HG03457 (cell line): ENCODE measurements around the gene LURAP1L.

Experiments
- ATAC-seq: cut with Tn5 transposase; IDR thresholded peaks from one replicate; pipeline ENCODE4 v1.9.1; 2021; ENCODE audit warnings: moderate number of reproducible peaks; ENCODE audit not compliant: unreplicated experiment

LURAP1L gene

GRCh38 chr9:12776513-12777055 lies 1.8 kb downstream of the LURAP1L start:
- ATAC-seq: no peak

GRCh38 chr9:12777121-12778022 lies 2.6 kb downstream of the LURAP1L start:
- no peak for ATAC-seq

- ATAC-seq: no peak
Measured at GRCh38 chr9:12778389-12778788, 3.6 kb downstream of the LURAP1L start.

- ATAC-seq: no peak
Measured at GRCh38 chr9:12781226-12781733, 6.5 kb downstream of the LURAP1L start.

GRCh38 chr9:12783767-12784460 lies 9.1 kb downstream of the LURAP1L start:
- no peak for ATAC-seq

GRCh38 chr9:12784461-12785259 lies 9.8 kb downstream of the LURAP1L start:
- no peak for ATAC-seq

GRCh38 chr9:12785260-12785770 lies 10.5 kb downstream of the LURAP1L start:
- ATAC-seq: no peak

- ATAC-seq: no peak
Measured at GRCh38 chr9:12785941-12786340, 11.1 kb downstream of the LURAP1L start.

- ATAC-seq: no peak
Measured at GRCh38 chr9:12790001-12790400, 15.2 kb downstream of the LURAP1L start.

- ATAC-seq: no peak
Measured at GRCh38 chr9:12790883-12791282, 16.1 kb downstream of the LURAP1L start.

GRCh38 chr9:12794101-12794799 lies 19.4 kb downstream of the LURAP1L start:
- no peak for ATAC-seq

- ATAC-seq: no peak
Measured at GRCh38 chr9:12796601-12797000, 21.8 kb downstream of the LURAP1L start.

GRCh38 chr9:12797037-12797436 lies 22.2 kb downstream of the LURAP1L start:
- no peak for ATAC-seq

- ATAC-seq: no peak
Measured at GRCh38 chr9:12798066-12798770, 23.4 kb downstream of the LURAP1L start.

- ATAC-seq: no peak
Measured at GRCh38 chr9:12801187-12801586, 26.4 kb downstream of the LURAP1L start.

GRCh38 chr9:12801663-12802062 lies 26.8 kb downstream of the LURAP1L start:
- no peak for ATAC-seq

- ATAC-seq: no peak
Measured at GRCh38 chr9:12802093-12802492, 27.3 kb downstream of the LURAP1L start.

- no peak for ATAC-seq
Measured at GRCh38 chr9:12808569-12808968, 33.7 kb downstream of the LURAP1L start.

GRCh38 chr9:12809720-12810119 lies 34.9 kb downstream of the LURAP1L start:
- no peak for ATAC-seq
